GM19043 (cell line): Measurements from ENCODE around the gene SLC1A1.

Experiments used
- ATAC-seq: cut with Tn5 transposase; IDR thresholded peaks from one replicate; pipeline ENCODE4 v1.9.1; 2021; ENCODE audit warnings: low read depth; ENCODE audit not compliant: unreplicated experiment

SLC1A1 gene

GRCh38 chr9:4489919-4490704 is at the start of gene SLC1A1:
Gene SLC1A1, plus strand, starts transcription at chr9:4490468. Its CDS starts 212 bp downstream, at chr9:4490680.
- ATAC-seq: peak; percentile 65

GRCh38 chr9:4442806-4443205 is 47.5 kb upstream of the SLC1A1 start:
- ATAC-seq: no peak

- no peak for ATAC-seq
Measured at GRCh38 chr9:4443439-4443838, 46.8 kb upstream of the SLC1A1 start.

- ATAC-seq: no peak
Measured at GRCh38 chr9:4461437-4461836, 28.8 kb upstream of the SLC1A1 start.

GRCh38 chr9:4463824-4464223 is 26.4 kb upstream of the SLC1A1 start:
- ATAC-seq: no peak

GRCh38 chr9:4464911-4465513 is 25.3 kb upstream of the SLC1A1 start:
- peak; percentile 93 for ATAC-seq

GRCh38 chr9:4465910-4466309 is 24.4 kb upstream of the SLC1A1 start:
- ATAC-seq: no peak

GRCh38 chr9:4475301-4475700 is 15.0 kb upstream of the SLC1A1 start:
- no peak for ATAC-seq

GRCh38 chr9:4486176-4486575 is 4.1 kb upstream of the SLC1A1 start:
- peak; percentile 30 for ATAC-seq

GRCh38 chr9:4489562-4489918 is 728 bp upstream of the SLC1A1 start:
- ATAC-seq: peak; percentile 2

- peak; percentile 3 for ATAC-seq
Measured at GRCh38 chr9:4490705-4491625, 697 bp downstream of the SLC1A1 start.

GRCh38 chr9:4491626-4491975 is 1.3 kb downstream of the SLC1A1 start:
- ATAC-seq: no peak

GRCh38 chr9:4494332-4494731 is 4.1 kb downstream of the SLC1A1 start:
- ATAC-seq: no peak

- no peak for ATAC-seq
Measured at GRCh38 chr9:4494806-4495205, 4.5 kb downstream of the SLC1A1 start.

- ATAC-seq: no peak
Measured at GRCh38 chr9:4495537-4495936, 5.3 kb downstream of the SLC1A1 start.

GRCh38 chr9:4496497-4496896 is 6.2 kb downstream of the SLC1A1 start:
- no peak for ATAC-seq

- no peak for ATAC-seq
Measured at GRCh38 chr9:4497395-4497794, 7.1 kb downstream of the SLC1A1 start.

GRCh38 chr9:4497855-4498254 is 7.6 kb downstream of the SLC1A1 start:
- no peak for ATAC-seq

GRCh38 chr9:4499917-4500316 is 9.6 kb downstream of the SLC1A1 start:
- no peak for ATAC-seq

- no peak for ATAC-seq
Measured at GRCh38 chr9:4501147-4501507, 10.9 kb downstream of the SLC1A1 start.

- no peak for ATAC-seq
Measured at GRCh38 chr9:4502444-4502843, 12.2 kb downstream of the SLC1A1 start.
